Body of pancreas (tissue), 4 donors: ENCODE data around the gene SEMA6A. TPM values are rescaled to one million over a fixed set of nuclear protein-coding genes. Genes with fewer than 3 reads are reported as not detected.

Experiments used
- ATAC-seq: fragments of 150-250 bp; one replicate; pipeline ENCODE4 v1.9.1; 2016
- DNase-seq, 4 donors: peaks; one replicate each; pipeline ENCODE4 v3.0.0-alpha.2; 2019
- H3K27ac ChIP-seq, 4 donors: fragments of 200-600 bp; sonication (generic); 1 replicate in 3 of 4; 2 replicates in 1 of 4; pipeline versions ENCODE4 v1.5.1 to v1.6.1; 2016 to 2019; ENCODE audit warnings: mild to moderate bottlenecking in 1 of 4, mixed read lengths in 1 of 4, moderate library complexity in 1 of 4
- H3K27me3 ChIP-seq, 2 donors: fragments of 200-600 bp; sonication (generic); one replicate each; pipeline ENCODE4 v1.6.0; 2016; ENCODE audit warnings: mild to moderate bottlenecking in 1 of 2
- H3K36me3 ChIP-seq, 2 donors: fragments of 200-600 bp; sonication (generic); replicated peaks in 1 of 2; 2 replicates each; pipeline ENCODE4 v1.5.1; 2016; ENCODE audit warnings: low read depth in 2 of 2; ENCODE audit not compliant: insufficient read depth in 1 of 2
- H3K4me1 ChIP-seq: fragments of 200-600 bp; sonication (generic); one replicate; pipeline ENCODE4 v1.6.0; 2016
- H3K4me3 ChIP-seq, 2 donors: fragments of 200-600 bp; sonication (generic); 1 replicate in 1 of 2; 2 replicates in 1 of 2; pipeline ENCODE4 v1.5.1; 2016 to 2019
- H3K9me3 ChIP-seq, 3 donors: fragments of 200-600 bp; sonication (generic); 1 replicate in 2 of 3; 2 replicates in 1 of 3; pipeline ENCODE4 v1.5.1; 2016
- POLR2A ChIP-seq, 3 donors: fragments of 450-650 bp; IDR thresholded peaks; one replicate each; pipeline ENCODE4 v1.6.1; 2016; ENCODE audit warnings: antibody characterized with exemption in 3 of 3, mild to moderate bottlenecking in 2 of 3
- WGBS, 2 donors: methylation state at CpG; one replicate each; pipeline ENCODE4 v1.1.5; 2017; 5-methylcytosine and 5-hydroxymethylcytosine counted together
- intact Hi-C: fragments of 100-400 bp; cut with DNase I; formaldehyde crosslinking; loops from one replicate; pipeline ENCODE4 v1.15.1; 2023
- total RNA-seq, 2 donors: library from RNA; depleted of rRNA; stranded (reverse); fragments of >200 nt; gene quantifications; one replicate each; pipeline ENCODE4 v1.1.0, GENCODE V29; 2016
- TF ChIP-seq, protein P1 (sequence below), 7 experiments: fragments of 450-650 bp in 4 of 7; fragments of 200-600 bp in 3 of 7; sonication (generic) in 3 of 7; IDR thresholded peaks; one replicate each; pipeline ENCODE4 v1.5.1; 2016 to 2019; ENCODE audit warnings: antibody characterized with exemption in 7 of 7

Gene SEMA6A
- total RNA-seq, 2 donors from 2014 or later, result 18.7 to 25.1 TPM

- DNase-seq, result no peak
- no peak for ATAC-seq
- H3K27ac ChIP-seq, result no peak overlapping the region
- no peaks in the 10 kb centered on the region for H3K4me1 ChIP-seq
- WGBS, 2 donors, result 89 to 93% methylated on average over 10 of the region's 10 CpGs
- H3K4me3 ChIP-seq, result no peak overlapping the region
- no peaks in the 10 kb centered on the region for H3K9me3 ChIP-seq
- no peak for TF ChIP-seq POLR2A (IDR thresholded peaks at IDR 0.05)
- no peaks in the 10 kb centered on the region for H3K36me3 ChIP-seq
- H3K27me3 ChIP-seq, result no peaks in the 10 kb centered on the region
- intact Hi-C loops, result no loop called here
Measured at GRCh38 chr5:116507941-116508655, 66.5 kb downstream of the SEMA6A start.

- ATAC-seq, result no peak
- no peak for DNase-seq
- Histone ChIP-seq H3K27ac (no peak overlapping the region), H3K27me3 (no peaks in the 10 kb centered on the region), H3K36me3 (no peaks in the 10 kb centered on the region), H3K4me1 (no peaks in the 10 kb centered on the region), H3K9me3 (no peaks in the 10 kb centered on the region), H3K4me3 (no peak overlapping the region)
- 52 to 68% methylated on average over 3 of the region's 3 CpGs for WGBS, 2 donors
- TF ChIP-seq POLR2A (IDR thresholded peaks at IDR 0.05), result no peak
- TF ChIP-seq, protein P1, sequence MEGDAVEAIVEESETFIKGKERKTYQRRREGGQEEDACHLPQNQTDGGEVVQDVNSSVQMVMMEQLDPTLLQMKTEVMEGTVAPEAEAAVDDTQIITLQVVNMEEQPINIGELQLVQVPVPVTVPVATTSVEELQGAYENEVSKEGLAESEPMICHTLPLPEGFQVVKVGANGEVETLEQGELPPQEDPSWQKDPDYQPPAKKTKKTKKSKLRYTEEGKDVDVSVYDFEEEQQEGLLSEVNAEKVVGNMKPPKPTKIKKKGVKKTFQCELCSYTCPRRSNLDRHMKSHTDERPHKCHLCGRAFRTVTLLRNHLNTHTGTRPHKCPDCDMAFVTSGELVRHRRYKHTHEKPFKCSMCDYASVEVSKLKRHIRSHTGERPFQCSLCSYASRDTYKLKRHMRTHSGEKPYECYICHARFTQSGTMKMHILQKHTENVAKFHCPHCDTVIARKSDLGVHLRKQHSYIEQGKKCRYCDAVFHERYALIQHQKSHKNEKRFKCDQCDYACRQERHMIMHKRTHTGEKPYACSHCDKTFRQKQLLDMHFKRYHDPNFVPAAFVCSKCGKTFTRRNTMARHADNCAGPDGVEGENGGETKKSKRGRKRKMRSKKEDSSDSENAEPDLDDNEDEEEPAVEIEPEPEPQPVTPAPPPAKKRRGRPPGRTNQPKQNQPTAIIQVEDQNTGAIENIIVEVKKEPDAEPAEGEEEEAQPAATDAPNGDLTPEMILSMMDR (IDR thresholded peaks at IDR 0.05), result no peak
- intact Hi-C loops, result no loop called here
Measured at GRCh38 chr5:116507051-116507537, 67.5 kb downstream of the SEMA6A start.

GRCh38 chr5:116506488-116506887 lies 68.1 kb downstream of the SEMA6A start:
- no peak overlapping the region for H3K4me3 ChIP-seq
- no peaks in the 10 kb centered on the region for H3K4me1 ChIP-seq
- H3K36me3 ChIP-seq, result no peaks in the 10 kb centered on the region
- no peak overlapping the region for H3K27ac ChIP-seq
- no peaks in the 10 kb centered on the region for H3K27me3 ChIP-seq
- DNase-seq (no peak), ATAC-seq (no peak)
- WGBS, 2 donors, result 74 to 76% methylated on average over 2 of the region's 2 CpGs
- intact Hi-C loops, result no loop called here
- H3K9me3 ChIP-seq, result no peaks in the 10 kb centered on the region
- TF ChIP-seq, protein P1 (IDR thresholded peaks at IDR 0.05), result no peak
- no peak for TF ChIP-seq POLR2A (IDR thresholded peaks at IDR 0.05)

DNA sequence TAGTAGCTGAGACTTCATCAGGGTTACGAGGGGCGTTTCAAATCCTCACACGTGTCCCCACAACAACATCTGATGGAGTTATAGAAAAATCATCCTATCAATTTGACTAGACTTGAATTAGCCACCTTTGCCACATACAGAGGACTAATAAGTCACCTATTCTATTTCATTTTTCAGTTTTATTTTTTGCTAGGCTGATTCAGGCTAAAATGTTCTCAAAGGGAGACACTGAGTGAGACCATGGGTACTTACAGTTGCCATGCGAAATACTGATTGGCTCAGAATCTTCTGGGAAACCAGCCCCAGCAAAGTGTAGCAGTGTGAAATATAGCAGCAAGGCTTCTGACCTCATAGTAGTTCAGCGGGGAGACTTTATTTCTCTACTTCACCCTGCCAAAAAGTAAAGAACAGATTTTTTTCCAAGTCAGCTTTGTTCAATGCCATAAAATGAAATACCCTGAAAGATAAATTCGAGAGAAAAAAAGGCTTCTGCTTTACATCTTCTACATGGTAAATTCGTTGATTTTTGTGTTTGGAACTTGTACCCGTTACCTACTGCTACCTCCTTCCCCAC lies 69.9 kb downstream of the SEMA6A start:
- H3K9me3 ChIP-seq, result no peaks in the 10 kb centered on the region
- H3K27me3 ChIP-seq, result no peaks in the 10 kb centered on the region
- no peaks in the 10 kb centered on the region for H3K4me1 ChIP-seq
- no peak overlapping the region for H3K4me3 ChIP-seq
- no peak for TF ChIP-seq POLR2A (IDR thresholded peaks at IDR 0.05)
- TF ChIP-seq, protein P1 (IDR thresholded peaks at IDR 0.05), result no peak
- H3K27ac ChIP-seq, result no peak overlapping the region
- no peak for ATAC-seq
- no peaks in the 10 kb centered on the region for H3K36me3 ChIP-seq
- intact Hi-C loops, result no loop called here
- no peak for DNase-seq
- 87 to 89% methylated on average over 8 of the region's 8 CpGs for WGBS, 2 donors

DNA sequence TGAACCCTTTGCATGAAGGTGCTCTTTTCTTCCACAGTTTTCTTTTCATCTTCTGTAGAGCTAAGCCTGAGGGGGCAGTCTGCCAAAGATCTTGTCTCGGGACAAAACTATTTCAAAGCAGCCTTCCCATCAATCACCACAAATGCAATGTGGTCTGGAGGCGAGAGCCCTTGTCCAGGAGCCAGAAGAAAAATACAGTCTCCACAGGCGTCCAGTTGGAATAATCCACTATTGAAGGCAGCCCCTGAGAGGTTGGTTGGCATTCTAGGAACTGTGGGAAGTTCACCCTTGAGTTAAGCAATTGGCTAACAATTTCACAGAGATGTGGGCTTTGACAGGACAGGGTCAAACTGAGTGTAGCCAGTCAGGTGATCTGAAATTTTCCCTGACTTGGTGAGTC lies 72.0 kb downstream of the SEMA6A start:
- DNase-seq, result no peak
- Histone ChIP-seq H3K36me3 (no peaks in the 10 kb centered on the region), H3K9me3 (no peaks in the 10 kb centered on the region), H3K27me3 (no peaks in the 10 kb centered on the region), H3K4me1 (no peaks in the 10 kb centered on the region), H3K27ac (no peak overlapping the region), H3K4me3 (no peak overlapping the region)
- TF ChIP-seq, protein P1 (IDR thresholded peaks at IDR 0.05), result no peak
- no peak for TF ChIP-seq POLR2A (IDR thresholded peaks at IDR 0.05)
- no peak for ATAC-seq
- 52 to 53% methylated on average over 3 of the region's 3 CpGs for WGBS, 2 donors
- intact Hi-C loops, result no loop called here
